GM21447 (cell line): ENCODE results near the gene MAB21L4.

Experiments used
- ATAC-seq: cut with Tn5 transposase; IDR thresholded peaks from one replicate; pipeline ENCODE4 v1.9.1; 2021; ENCODE audit not compliant: unreplicated experiment

MAB21L4 gene

GRCh38 chr2:240898108-240898730 lies 2.3 kb upstream of the MAB21L4 start:
- ATAC-seq: no peak

GRCh38 chr2:240896871-240897692 lies 1.1 kb upstream of the MAB21L4 start:
- ATAC-seq: no peak

- ATAC-seq: no peak
Measured at GRCh38 chr2:240896394-240896793, 438 bp upstream of the MAB21L4 start.

GRCh38 chr2:240894836-240895558 lies 959 bp downstream of the MAB21L4 start:
- ATAC-seq: no peak

- ATAC-seq: no peak
Measured at GRCh38 chr2:240894006-240894405, 1.9 kb downstream of the MAB21L4 start.

GRCh38 chr2:240893363-240893844 lies 2.6 kb downstream of the MAB21L4 start:
- ATAC-seq: no peak

GRCh38 chr2:240892925-240893324 lies 3.0 kb downstream of the MAB21L4 start:
- ATAC-seq: no peak

GRCh38 chr2:240892356-240892755 lies 3.6 kb downstream of the MAB21L4 start:
- no peak for ATAC-seq

GRCh38 chr2:240891492-240892340 lies 4.2 kb downstream of the MAB21L4 start:
- ATAC-seq: no peak

GRCh38 chr2:240890691-240891090 lies 5.3 kb downstream of the MAB21L4 start:
- no peak for ATAC-seq

- no peak for ATAC-seq
Measured at GRCh38 chr2:240889601-240890560, 6.1 kb downstream of the MAB21L4 start.

- ATAC-seq: no peak
Measured at GRCh38 chr2:240888890-240889573, 6.9 kb downstream of the MAB21L4 start.

GRCh38 chr2:240888130-240888889 lies 7.6 kb downstream of the MAB21L4 start:
- ATAC-seq: no peak

- ATAC-seq: no peak
Measured at GRCh38 chr2:240887631-240888030, 8.3 kb downstream of the MAB21L4 start.

- no peak for ATAC-seq
Measured at GRCh38 chr2:240886678-240887609, 9.0 kb downstream of the MAB21L4 start.

- no peak for ATAC-seq
Measured at GRCh38 chr2:240886023-240886565, 9.9 kb downstream of the MAB21L4 start.

GRCh38 chr2:240885566-240885965 lies 10.4 kb downstream of the MAB21L4 start:
- ATAC-seq: no peak
